NT2/D1 (cell line): ENCODE measurements around the gene THRA.

Source experiments
- DNase-seq: peaks from one replicate; pipeline ENCODE4 v3.0.0-alpha.2; 2011; ENCODE audit warnings: low read depth, low spot score
- H3K27me3 ChIP-seq: 2 replicates; pipeline ENCODE4 v1.6.0; 2011; ENCODE audit warnings: mild to moderate bottlenecking; ENCODE audit not compliant: insufficient read length, insufficient read depth
- H3K36me3 ChIP-seq: 2 replicates; pipeline ENCODE4 v1.6.1; 2011; ENCODE audit warnings: mild to moderate bottlenecking, low read length, mixed read lengths; ENCODE audit not compliant: insufficient read depth, insufficient read length
- H3K4me1 ChIP-seq: 2 replicates; pipeline ENCODE4 v1.5.1; 2011; ENCODE audit not compliant: insufficient read depth, insufficient read length
- H3K4me3 ChIP-seq: 2 replicates; pipeline ENCODE4 v1.5.1; 2011; ENCODE audit warnings: low read depth; ENCODE audit not compliant: insufficient read length
- H3K9ac ChIP-seq: 2 replicates; pipeline ENCODE4 v1.6.0; 2011; ENCODE audit warnings: low read depth; ENCODE audit not compliant: insufficient read length
- H3K9me3 ChIP-seq: 2 replicates; pipeline ENCODE4 v1.5.1; 2011; ENCODE audit warnings: mild to moderate bottlenecking, low read length; ENCODE audit not compliant: insufficient read depth
- SUZ12 ChIP-seq: IDR thresholded peaks from 2 replicates; pipeline ENCODE4 v1.6.1; 2011; ENCODE audit not compliant: insufficient read length, insufficient read depth; ENCODE audit errors: extremely low read depth
- YY1 ChIP-seq: IDR thresholded peaks from 2 replicates; pipeline ENCODE4 v1.6.1; 2011; ENCODE audit not compliant: insufficient read length, insufficient read depth
- ZNF274 ChIP-seq: IDR thresholded peaks from 2 replicates; pipeline ENCODE4 v1.6.1; 2011; ENCODE audit warnings: mild to moderate bottlenecking, low read depth, low read length

The THRA gene

DNA sequence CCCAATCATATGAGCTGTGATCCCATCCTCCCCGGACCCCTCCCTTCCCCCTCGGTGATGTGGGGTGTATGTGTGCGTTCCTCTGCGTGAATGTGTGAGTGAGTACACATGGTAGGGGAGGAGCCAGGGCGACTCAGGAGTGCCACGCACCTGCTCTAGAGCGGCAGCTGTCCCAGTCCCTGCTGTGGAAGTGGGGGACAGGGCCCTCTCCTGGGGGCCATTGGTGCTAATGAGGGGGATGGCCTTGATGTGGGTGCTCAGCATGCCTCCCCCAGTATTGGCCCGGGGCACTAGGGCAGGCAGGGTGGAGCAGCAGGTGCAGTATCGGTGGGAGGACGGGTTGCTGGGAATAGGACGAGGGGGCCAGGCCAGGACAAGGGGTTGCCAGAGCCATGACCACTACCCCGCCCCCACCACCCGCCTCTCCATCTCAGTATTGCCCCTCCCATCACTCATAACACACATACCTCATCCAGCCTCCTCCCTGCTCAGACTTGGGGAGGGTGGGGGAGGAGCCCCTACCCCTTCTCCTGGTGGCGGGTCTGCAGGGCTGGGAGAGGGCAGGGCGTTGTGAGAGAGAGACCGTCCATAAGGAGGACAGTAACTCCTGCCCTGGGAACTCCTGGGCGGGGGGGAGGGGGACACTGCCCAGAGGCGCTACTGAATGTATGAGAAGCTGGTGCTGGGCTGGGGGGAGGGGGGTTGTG lies 29.1 kb downstream of the THRA start:
- Histone ChIP-seq H3K9ac (no peak overlapping the region), H3K9me3 (no peaks in the 10 kb centered on the region), H3K4me3 (no peak overlapping the region), H3K27me3 (no peaks in the 10 kb centered on the region), H3K4me1 (peaks cover 26% of the 10 kb centered on the region), H3K36me3 (peaks cover 56% of the 10 kb centered on the region)
- no peak for DNase-seq
- TF ChIP-seq ZNF274, result no peak
- TF ChIP-seq SUZ12, result no peak
- no peak for TF ChIP-seq YY1

DNA sequence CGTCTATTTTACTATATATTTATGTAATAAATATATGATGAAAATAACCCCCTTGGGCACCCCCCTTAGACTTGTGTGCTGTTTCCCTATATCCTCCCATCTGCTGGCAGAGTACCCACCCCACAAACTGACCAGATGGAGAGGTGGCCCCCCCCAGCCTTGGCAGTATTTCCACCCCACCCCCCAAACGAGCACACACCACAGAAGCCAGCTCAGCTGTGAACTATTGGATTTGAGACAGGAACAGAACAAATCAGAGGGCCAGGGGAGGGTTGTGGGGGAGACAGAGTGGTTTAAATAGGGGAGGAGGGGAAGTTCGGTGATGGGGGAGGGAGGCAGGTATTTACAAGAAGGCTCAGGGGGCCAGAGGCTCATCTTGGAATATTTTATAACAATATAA lies 29.8 kb downstream of the THRA start:
- Histone ChIP-seq H3K27me3 (no peaks in the 10 kb centered on the region), H3K4me3 (no peak overlapping the region), H3K4me1 (peaks cover 25% of the 10 kb centered on the region), H3K9ac (no peak overlapping the region), H3K36me3 (peaks cover 52% of the 10 kb centered on the region), H3K9me3 (no peaks in the 10 kb centered on the region)
- DNase-seq, result no peak
- TF ChIP-seq YY1, result no peak

DNA sequence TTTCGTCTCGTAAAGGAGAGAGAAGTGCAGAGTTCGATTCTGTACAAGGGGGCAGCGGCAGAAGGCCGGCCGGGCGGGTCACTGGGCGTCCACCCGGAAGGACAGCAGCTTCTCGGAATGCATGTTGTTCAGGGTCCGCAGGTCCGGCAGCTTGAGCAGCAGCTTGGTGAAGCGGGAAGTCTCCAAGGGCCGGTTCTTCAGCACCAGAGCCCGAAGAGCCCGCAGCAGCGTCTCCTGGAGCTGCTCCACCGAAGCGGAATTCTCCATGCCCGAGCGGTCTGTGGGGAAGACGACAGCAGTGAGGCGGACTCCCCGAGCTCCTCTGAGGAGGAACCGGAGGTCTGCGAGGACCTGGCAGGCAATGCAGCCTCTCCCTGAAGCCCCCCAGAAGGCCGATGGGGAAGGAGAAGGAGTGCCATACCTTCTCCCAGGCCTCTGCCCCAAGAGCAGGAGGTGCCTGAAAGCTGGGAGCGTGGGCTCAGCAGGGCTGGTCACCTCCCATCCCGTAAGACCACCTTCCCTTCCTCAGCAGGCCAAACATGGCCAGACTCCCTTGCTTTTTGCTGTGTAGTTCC lies 30.3 kb downstream of the THRA start:
- H3K36me3 ChIP-seq, result peaks cover 50% of the 10 kb centered on the region
- TF ChIP-seq SUZ12, result no peak
- no peak for TF ChIP-seq ZNF274

DNA sequence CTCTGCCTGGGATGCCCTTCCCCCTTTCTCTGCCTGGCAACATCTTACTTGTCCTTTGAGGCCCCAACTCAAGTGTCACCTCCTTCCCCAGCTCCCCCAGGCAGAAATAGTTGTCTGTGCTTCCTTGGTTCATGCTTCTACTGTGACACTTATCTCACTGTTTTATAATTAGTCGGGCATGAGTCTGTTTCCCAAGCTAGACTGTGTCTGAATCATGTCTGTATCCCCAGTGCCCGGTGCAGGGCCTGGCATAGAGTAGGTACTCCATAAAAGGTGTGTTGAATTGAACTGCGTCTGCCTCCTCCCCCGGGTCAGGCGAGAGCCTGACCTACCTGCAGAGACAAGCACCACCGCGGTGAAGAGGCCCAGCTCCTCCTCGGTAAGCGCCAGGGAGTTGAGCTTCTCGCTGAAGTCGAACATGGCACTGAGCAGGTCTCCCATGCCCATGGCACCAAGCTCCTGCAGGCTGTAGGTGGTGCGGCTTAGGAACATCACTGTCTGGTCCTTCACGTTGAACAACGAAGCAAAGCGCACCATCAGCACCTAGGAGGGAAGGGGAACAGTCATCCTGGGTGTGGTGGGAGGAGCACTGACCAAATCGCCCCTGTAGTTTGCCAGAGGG lies 30.9 kb downstream of the THRA start:
- no peaks in the 10 kb centered on the region for H3K9me3 ChIP-seq
- peaks cover 25% of the 10 kb centered on the region for H3K4me1 ChIP-seq
- TF ChIP-seq ZNF274 (no peak), YY1 (no peak), SUZ12 (no peak)
- peaks cover 45% of the 10 kb centered on the region for H3K36me3 ChIP-seq
- no peak overlapping the region for H3K4me3 ChIP-seq
- H3K9ac ChIP-seq, result no peak overlapping the region
- H3K27me3 ChIP-seq, result no peaks in the 10 kb centered on the region
- no peak for DNase-seq

More for the DNA sequence above, 30.3 kb downstream of the THRA start:
- H3K9me3 ChIP-seq, result no peaks in the 10 kb centered on the region
- no peak overlapping the region for H3K4me3 ChIP-seq
- H3K9ac ChIP-seq, result no peak overlapping the region
- H3K4me1 ChIP-seq, result peaks cover 25% of the 10 kb centered on the region
- DNase-seq, result no peak
- no peaks in the 10 kb centered on the region for H3K27me3 ChIP-seq

DNA sequence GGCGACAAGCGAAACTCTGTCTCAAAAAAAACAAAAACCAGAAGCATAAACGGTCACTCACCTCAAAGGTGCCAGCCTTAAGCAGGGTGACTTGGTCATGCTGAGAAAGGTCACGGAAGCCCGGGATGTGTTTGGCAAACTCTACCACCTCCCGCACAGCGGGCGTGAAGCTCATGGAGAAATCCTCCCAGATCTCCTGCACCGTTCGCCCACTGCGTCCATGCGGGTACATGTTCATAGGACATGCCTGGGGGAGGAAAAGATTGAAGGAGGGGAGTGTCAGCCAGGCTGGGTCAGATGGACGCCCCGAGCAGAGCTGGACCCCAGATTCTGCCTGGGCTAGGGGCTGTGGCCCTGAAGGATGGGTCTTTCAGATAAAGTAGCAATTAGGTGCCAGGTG lies 32.1 kb downstream of the THRA start:
- Histone ChIP-seq H3K27me3 (peaks cover 6% of the 10 kb centered on the region), H3K4me1 (peaks cover 24% of the 10 kb centered on the region), H3K9ac (no peak overlapping the region), H3K9me3 (peaks cover 4% of the 10 kb centered on the region; the same call in 1 of the 2 replicates), H3K36me3 (peaks cover 39% of the 10 kb centered on the region), H3K4me3 (no peak overlapping the region)
- TF ChIP-seq SUZ12, result no peak
- TF ChIP-seq ZNF274, result no peak
- TF ChIP-seq YY1, result no peak
- no peak for DNase-seq

DNA sequence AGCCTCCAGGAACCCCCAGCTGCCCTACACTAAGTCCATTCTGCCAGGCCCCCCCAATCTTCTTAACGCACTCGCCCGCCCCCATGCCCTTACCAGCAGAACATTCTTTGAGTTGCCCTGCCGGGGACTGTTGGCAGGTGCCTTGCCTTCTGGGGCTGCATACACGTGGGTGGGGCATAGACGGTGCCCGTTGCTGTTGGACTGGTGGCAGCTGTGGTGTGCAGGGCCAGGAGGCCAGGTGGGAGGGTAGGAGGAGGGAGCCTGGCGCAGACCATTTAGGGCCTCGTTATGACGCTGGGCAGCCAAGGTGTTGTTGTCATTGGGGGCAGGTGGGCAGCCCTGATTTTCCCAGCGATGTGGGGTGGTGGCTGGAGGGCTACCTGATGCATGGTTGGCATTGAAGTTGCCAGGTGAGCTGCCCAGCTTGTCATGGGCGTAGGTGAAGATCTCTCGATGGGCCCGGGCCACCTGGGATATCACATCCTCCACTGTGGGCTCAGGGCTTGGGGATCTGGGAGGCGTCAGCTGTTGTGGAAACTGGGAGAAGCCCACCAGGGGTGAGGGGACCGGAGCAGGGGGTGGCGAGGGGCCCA lies 32.7 kb downstream of the THRA start:
- H3K27me3 ChIP-seq, result peaks cover 11% of the 10 kb centered on the region
- H3K9ac ChIP-seq, result no peak overlapping the region
- peaks cover 4% of the 10 kb centered on the region; the same call in 1 of the 2 replicates for H3K9me3 ChIP-seq
- no peak overlapping the region for H3K4me3 ChIP-seq
- TF ChIP-seq YY1 (no peak), SUZ12 (no peak), ZNF274 (no peak)
- peaks cover 26% of the 10 kb centered on the region for H3K4me1 ChIP-seq
- DNase-seq, result no peak
- H3K36me3 ChIP-seq, result peaks cover 39% of the 10 kb centered on the region
